Measurements from ENCODE around the gene FAM110A.

Gene FAM110A

GRCh38 chr20:858011-858410 is 24.5 kb downstream of the FAM110A start:
- no peak overlapping the region for H2AFZ ChIP-seq (ENCODE audit: low read depth)
- H4K20me1 ChIP-seq (ENCODE audit: insufficient read depth): no peaks in the 10 kb centered on the region
- H3K4me2 ChIP-seq: no peak overlapping the region
- H3K27ac ChIP-seq: no peak overlapping the region
- H3K36me3 ChIP-seq (ENCODE audit: insufficient read depth): no peaks in the 10 kb centered on the region
- no peaks in the 10 kb centered on the region for H3K79me2 ChIP-seq (ENCODE audit: insufficient read depth, low read depth)
- peaks cover 31% of the 10 kb centered on the region for H3K4me1 ChIP-seq (ENCODE audit: low read depth, poor library complexity, severe bottlenecking)
- H3K27me3 ChIP-seq (ENCODE audit: insufficient read depth, low read depth): no peaks in the 10 kb centered on the region
- no peak overlapping the region for H3K4me3 ChIP-seq (IDR thresholded peaks at IDR 0.05; ENCODE audit: insufficient read depth, low read depth, low read length)
- TF ChIP-seq, protein P1, sequence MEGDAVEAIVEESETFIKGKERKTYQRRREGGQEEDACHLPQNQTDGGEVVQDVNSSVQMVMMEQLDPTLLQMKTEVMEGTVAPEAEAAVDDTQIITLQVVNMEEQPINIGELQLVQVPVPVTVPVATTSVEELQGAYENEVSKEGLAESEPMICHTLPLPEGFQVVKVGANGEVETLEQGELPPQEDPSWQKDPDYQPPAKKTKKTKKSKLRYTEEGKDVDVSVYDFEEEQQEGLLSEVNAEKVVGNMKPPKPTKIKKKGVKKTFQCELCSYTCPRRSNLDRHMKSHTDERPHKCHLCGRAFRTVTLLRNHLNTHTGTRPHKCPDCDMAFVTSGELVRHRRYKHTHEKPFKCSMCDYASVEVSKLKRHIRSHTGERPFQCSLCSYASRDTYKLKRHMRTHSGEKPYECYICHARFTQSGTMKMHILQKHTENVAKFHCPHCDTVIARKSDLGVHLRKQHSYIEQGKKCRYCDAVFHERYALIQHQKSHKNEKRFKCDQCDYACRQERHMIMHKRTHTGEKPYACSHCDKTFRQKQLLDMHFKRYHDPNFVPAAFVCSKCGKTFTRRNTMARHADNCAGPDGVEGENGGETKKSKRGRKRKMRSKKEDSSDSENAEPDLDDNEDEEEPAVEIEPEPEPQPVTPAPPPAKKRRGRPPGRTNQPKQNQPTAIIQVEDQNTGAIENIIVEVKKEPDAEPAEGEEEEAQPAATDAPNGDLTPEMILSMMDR (conservative IDR thresholded peaks at IDR 0.05; ENCODE audit: low read depth, low read length): no peak
- H3K9ac ChIP-seq: no peak overlapping the region

- no peaks in the 10 kb centered on the region for H3K36me3 ChIP-seq (ENCODE audit: insufficient read depth)
- no peaks in the 10 kb centered on the region for H3K27me3 ChIP-seq (ENCODE audit: insufficient read depth, low read depth)
- no peak overlapping the region for H2AFZ ChIP-seq (ENCODE audit: low read depth)
- H3K9ac ChIP-seq: no peak overlapping the region
- H3K4me2 ChIP-seq: no peak overlapping the region
- H3K27ac ChIP-seq: no peak overlapping the region
- H4K20me1 ChIP-seq (ENCODE audit: insufficient read depth): no peaks in the 10 kb centered on the region
- no peak overlapping the region for H3K4me3 ChIP-seq (IDR thresholded peaks at IDR 0.05; ENCODE audit: insufficient read depth, low read depth, low read length)
- no peaks in the 10 kb centered on the region for H3K79me2 ChIP-seq (ENCODE audit: insufficient read depth, low read depth)
- TF ChIP-seq, protein P1 (conservative IDR thresholded peaks at IDR 0.05; ENCODE audit: low read depth, low read length): no peak
- peaks cover 28% of the 10 kb centered on the region for H3K4me1 ChIP-seq (ENCODE audit: low read depth, poor library complexity, severe bottlenecking)
Measured at GRCh38 chr20:859751-860231, 26.3 kb downstream of the FAM110A start.

DNA sequence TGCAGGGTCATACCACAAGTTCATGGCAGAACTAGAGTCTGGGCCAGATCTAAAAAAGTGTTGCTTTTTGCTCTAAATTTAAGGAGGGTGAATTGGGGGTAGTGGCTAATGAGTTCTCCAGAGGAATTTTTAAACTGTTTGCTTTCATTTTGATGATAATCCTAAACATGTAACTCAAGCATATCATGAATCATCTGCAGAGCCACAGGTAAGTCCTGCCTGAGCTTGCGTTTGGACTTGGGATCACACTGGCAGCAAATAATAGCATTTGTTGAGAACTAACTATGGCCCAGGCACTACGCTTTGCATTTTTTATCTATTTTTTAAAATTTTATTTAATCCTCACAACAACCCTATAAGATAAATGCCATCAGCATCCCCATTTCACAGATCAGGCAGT is 27.4 kb downstream of the FAM110A start:
- Histone ChIP-seq H3K79me2 (ENCODE audit: insufficient read depth, low read depth) (no peaks in the 10 kb centered on the region), H3K27ac (no peak overlapping the region), H3K4me1 (ENCODE audit: low read depth, poor library complexity, severe bottlenecking) (peaks cover 22% of the 10 kb centered on the region), H3K27me3 (ENCODE audit: insufficient read depth, low read depth) (no peaks in the 10 kb centered on the region), H3K4me2 (no peak overlapping the region), H3K36me3 (ENCODE audit: insufficient read depth) (no peaks in the 10 kb centered on the region), H3K4me3 (IDR thresholded peaks at IDR 0.05; ENCODE audit: insufficient read depth, low read depth, low read length) (no peak overlapping the region), H2AFZ (ENCODE audit: low read depth) (no peak overlapping the region), H3K9ac (no peak overlapping the region), H4K20me1 (ENCODE audit: insufficient read depth) (no peaks in the 10 kb centered on the region)
- TF ChIP-seq, protein P1 (conservative IDR thresholded peaks at IDR 0.05; ENCODE audit: low read depth, low read length): no peak

DNA sequence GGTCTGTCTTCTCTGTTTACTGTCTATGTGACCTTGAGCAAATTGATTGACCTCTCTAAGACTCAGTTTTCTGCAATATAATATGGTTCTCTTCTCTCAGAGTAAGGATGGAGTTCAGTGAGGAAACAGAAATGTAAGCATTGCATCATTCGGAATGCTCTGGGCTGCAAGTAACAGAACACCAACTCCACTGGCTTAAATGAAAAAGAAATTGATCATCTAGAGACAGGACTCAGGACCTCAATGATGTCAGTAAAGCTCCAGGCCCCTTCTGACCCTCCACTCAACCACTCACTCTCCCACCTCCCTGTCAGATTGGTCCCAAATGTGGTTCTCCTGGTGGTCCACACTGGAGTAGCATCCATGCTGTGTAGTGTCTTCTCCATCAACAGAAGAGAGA is 31.9 kb downstream of the FAM110A start:
- Histone ChIP-seq H3K36me3 (ENCODE audit: insufficient read depth) (no peaks in the 10 kb centered on the region), H4K20me1 (ENCODE audit: insufficient read depth) (no peaks in the 10 kb centered on the region), H3K9ac (no peak overlapping the region), H2AFZ (ENCODE audit: low read depth) (no peak overlapping the region), H3K4me1 (ENCODE audit: low read depth, poor library complexity, severe bottlenecking) (no peaks in the 10 kb centered on the region), H3K79me2 (ENCODE audit: insufficient read depth, low read depth) (no peaks in the 10 kb centered on the region), H3K27ac (no peak overlapping the region), H3K4me2 (no peak overlapping the region), H3K4me3 (IDR thresholded peaks at IDR 0.05; ENCODE audit: insufficient read depth, low read depth, low read length) (no peak overlapping the region), H3K27me3 (ENCODE audit: insufficient read depth, low read depth) (no peaks in the 10 kb centered on the region)
- TF ChIP-seq, protein P1 (conservative IDR thresholded peaks at IDR 0.05; ENCODE audit: low read depth, low read length): no peak
